GM12891 (cell line): ENCODE results near the gene ZNF22.

Source experiments
- POLR2A ChIP-seq: IDR thresholded peaks from 2 replicates; pipeline ENCODE4 v1.6.1; 2011; ENCODE audit warnings: low read depth, low read length, control low read depth
- POLR2AphosphoS5 ChIP-seq: IDR thresholded peaks from 2 replicates; pipeline ENCODE4 v1.6.1; 2011; ENCODE audit warnings: low read depth, low read length, control low read depth
- TAF1 ChIP-seq: IDR thresholded peaks from 2 replicates; pipeline ENCODE4 v1.6.1; 2011; ENCODE audit warnings: low read depth, low read length, control low read depth

GRCh38 chr10:44986670-44987069 is 14.1 kb upstream of the ZNF22 start:
- TF ChIP-seq POLR2AphosphoS5 (no peak), TAF1 (no peak), POLR2A (no peak)
